Measurements from ENCODE around the gene SLX4IP. TPM values are rescaled to one million over a fixed set of nuclear protein-coding genes. Genes with fewer than 3 reads are reported as not detected.

Gene SLX4IP
- total RNA-seq, 1 experiment from 2014 or later, result 9.7 TPM

GRCh38 chr20:10655720-10656669 lies 220.9 kb downstream of the SLX4IP start:
- no peaks in the 10 kb centered on the region for H3K9me3 ChIP-seq (ENCODE audit: low read length)
- peaks cover 12% of the 10 kb centered on the region for H3K4me1 ChIP-seq (ENCODE audit: low read length)
- H4K20me1 ChIP-seq (ENCODE audit: insufficient read depth, low read depth, low read length), result no peaks in the 10 kb centered on the region
- no peak overlapping the region for H3K4me2 ChIP-seq (ENCODE audit: low read depth, low read length, poor library complexity, severe bottlenecking)
- H3K79me2 ChIP-seq (ENCODE audit: low read length), result no peaks in the 10 kb centered on the region
- no peak for DNase-seq
- H2AFZ ChIP-seq (ENCODE audit: low read length), result no peak overlapping the region
- no peak overlapping the region for H3K27ac ChIP-seq (ENCODE audit: low read length)
- H3K9me2 ChIP-seq (replicated peaks; ENCODE audit: insufficient read depth, low read length), result no peaks in the 10 kb centered on the region
- H3K27me3 ChIP-seq (ENCODE audit: low read length), result no peaks in the 10 kb centered on the region
- H3K9ac ChIP-seq (ENCODE audit: low read length), result no peak overlapping the region
- no peak overlapping the region for H3K4me3 ChIP-seq (ENCODE audit: low read length)
- peaks cover 5% of the 10 kb centered on the region for H3K36me3 ChIP-seq (ENCODE audit: insufficient read depth, low read length)

DNA sequence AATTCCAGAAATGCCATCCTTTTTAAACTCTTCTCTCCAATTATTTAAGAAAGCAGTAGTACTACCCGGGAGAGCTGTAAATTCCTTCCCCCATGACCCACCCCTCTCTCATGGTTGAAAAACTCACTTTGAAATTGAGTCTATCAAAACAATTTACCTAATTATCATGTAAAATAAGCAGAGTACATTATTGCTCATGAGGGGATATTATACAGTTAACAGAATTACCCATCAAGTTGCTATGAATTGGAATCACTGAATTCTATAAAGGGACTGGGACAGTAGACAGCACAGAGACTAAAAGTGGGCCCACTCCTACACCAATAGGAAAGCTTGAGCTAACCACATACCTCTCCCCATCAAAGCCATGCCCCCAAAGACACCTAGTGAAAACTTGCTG lies 222.3 kb downstream of the SLX4IP start:
- Histone ChIP-seq H4K20me1 (ENCODE audit: insufficient read depth, low read depth, low read length) (no peaks in the 10 kb centered on the region), H3K9me3 (ENCODE audit: low read length) (no peaks in the 10 kb centered on the region), H3K9ac (ENCODE audit: low read length) (no peak overlapping the region), H2AFZ (ENCODE audit: low read length) (no peak overlapping the region), H3K27ac (ENCODE audit: low read length) (no peak overlapping the region), H3K36me3 (ENCODE audit: insufficient read depth, low read length) (peaks cover 5% of the 10 kb centered on the region), H3K79me2 (ENCODE audit: low read length) (no peaks in the 10 kb centered on the region), H3K4me3 (ENCODE audit: low read length) (no peak overlapping the region), H3K9me2 (replicated peaks; ENCODE audit: insufficient read depth, low read length) (no peaks in the 10 kb centered on the region), H3K27me3 (ENCODE audit: low read length) (no peaks in the 10 kb centered on the region), H3K4me1 (ENCODE audit: low read length) (peaks cover 12% of the 10 kb centered on the region), H3K4me2 (ENCODE audit: low read depth, low read length, poor library complexity, severe bottlenecking) (no peak overlapping the region)
- no peak for DNase-seq

DNA sequence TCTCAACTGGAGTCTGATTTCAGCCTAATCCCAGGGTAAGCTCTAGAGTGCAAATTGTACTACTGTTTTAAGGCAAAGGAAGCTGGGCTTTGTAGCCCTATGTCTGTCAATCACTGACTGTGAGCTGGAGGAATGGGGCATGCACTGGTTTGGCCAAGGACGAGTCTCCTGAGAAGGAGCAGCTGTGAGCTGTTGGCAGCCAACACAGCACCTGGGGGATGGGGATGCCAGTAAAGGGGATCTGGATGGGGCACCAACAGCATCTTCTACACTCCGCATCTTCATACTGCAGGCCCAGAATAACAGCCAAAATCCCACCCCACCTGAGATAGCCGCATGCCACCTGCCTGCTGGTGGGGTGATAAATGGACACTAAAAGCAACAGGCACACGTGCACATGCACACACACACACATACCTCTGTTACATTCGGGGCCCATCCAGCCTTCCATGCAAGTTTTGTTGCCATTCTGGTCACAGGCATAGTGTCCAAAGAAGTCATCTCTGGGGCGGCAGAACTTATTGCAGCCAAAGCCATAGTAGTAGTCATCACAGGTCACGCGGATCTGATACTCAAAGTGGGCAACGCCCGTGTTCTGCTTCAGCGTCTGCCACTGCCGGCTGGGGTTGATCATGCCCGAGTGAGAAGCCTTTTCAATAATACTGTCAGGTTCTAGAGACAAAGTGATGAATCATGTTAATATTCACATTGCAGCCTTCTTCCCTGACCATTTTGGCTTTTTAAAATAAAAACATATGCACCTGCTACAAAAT lies 223.1 kb downstream of the SLX4IP start:
- H3K4me3 ChIP-seq (ENCODE audit: low read length), result no peak overlapping the region
- no peak overlapping the region for H3K27ac ChIP-seq (ENCODE audit: low read length)
- H3K36me3 ChIP-seq (ENCODE audit: insufficient read depth, low read length), result peaks cover 5% of the 10 kb centered on the region
- peaks cover 14% of the 10 kb centered on the region for H3K4me1 ChIP-seq (ENCODE audit: low read length)
- no peak overlapping the region for H3K9ac ChIP-seq (ENCODE audit: low read length)
- no peaks in the 10 kb centered on the region for H3K9me2 ChIP-seq (replicated peaks; ENCODE audit: insufficient read depth, low read length)
- no peaks in the 10 kb centered on the region for H3K79me2 ChIP-seq (ENCODE audit: low read length)
- H2AFZ ChIP-seq (ENCODE audit: low read length), result no peak overlapping the region
- no peaks in the 10 kb centered on the region for H3K27me3 ChIP-seq (ENCODE audit: low read length)
- no peaks in the 10 kb centered on the region for H3K9me3 ChIP-seq (ENCODE audit: low read length)
- no peak for DNase-seq
- no peak overlapping the region for H3K4me2 ChIP-seq (ENCODE audit: low read depth, low read length, poor library complexity, severe bottlenecking)
- H4K20me1 ChIP-seq (ENCODE audit: insufficient read depth, low read depth, low read length), result no peaks in the 10 kb centered on the region

GRCh38 chr20:10658876-10659632 lies 223.9 kb downstream of the SLX4IP start:
- Histone ChIP-seq H3K79me2 (ENCODE audit: low read length) (no peaks in the 10 kb centered on the region), H3K27me3 (ENCODE audit: low read length) (no peaks in the 10 kb centered on the region), H3K9me3 (ENCODE audit: low read length) (no peaks in the 10 kb centered on the region), H2AFZ (ENCODE audit: low read length) (no peak overlapping the region), H3K4me2 (ENCODE audit: low read depth, low read length, poor library complexity, severe bottlenecking) (no peak overlapping the region), H3K4me3 (ENCODE audit: low read length) (no peak overlapping the region), H3K9ac (ENCODE audit: low read length) (no peak overlapping the region), H3K36me3 (ENCODE audit: insufficient read depth, low read length) (peaks cover 5% of the 10 kb centered on the region), H3K4me1 (ENCODE audit: low read length) (peaks cover 16% of the 10 kb centered on the region), H3K27ac (ENCODE audit: low read length) (no peak overlapping the region), H3K9me2 (replicated peaks; ENCODE audit: insufficient read depth, low read length) (no peaks in the 10 kb centered on the region), H4K20me1 (ENCODE audit: insufficient read depth, low read depth, low read length) (no peaks in the 10 kb centered on the region)
- DNase-seq, result no peak

GRCh38 chr20:10659651-10660601 lies 224.8 kb downstream of the SLX4IP start:
- Histone ChIP-seq H3K27me3 (ENCODE audit: low read length) (no peaks in the 10 kb centered on the region), H3K9me3 (ENCODE audit: low read length) (no peaks in the 10 kb centered on the region), H2AFZ (ENCODE audit: low read length) (no peak overlapping the region), H4K20me1 (ENCODE audit: insufficient read depth, low read depth, low read length) (no peaks in the 10 kb centered on the region; the same call in 1 of the 2 replicates), H3K9me2 (replicated peaks; ENCODE audit: insufficient read depth, low read length) (no peaks in the 10 kb centered on the region), H3K9ac (ENCODE audit: low read length) (no peak overlapping the region), H3K4me2 (ENCODE audit: low read depth, low read length, poor library complexity, severe bottlenecking) (no peak overlapping the region), H3K4me1 (ENCODE audit: low read length) (peaks cover 13% of the 10 kb centered on the region), H3K27ac (ENCODE audit: low read length) (no peak overlapping the region), H3K79me2 (ENCODE audit: low read length) (no peaks in the 10 kb centered on the region), H3K36me3 (ENCODE audit: insufficient read depth, low read length) (peaks cover 5% of the 10 kb centered on the region), H3K4me3 (ENCODE audit: low read length) (no peak overlapping the region)
- no peak for DNase-seq

GRCh38 chr20:10660661-10661060 lies 225.6 kb downstream of the SLX4IP start:
- H3K36me3 ChIP-seq (ENCODE audit: insufficient read depth, low read length), result no peaks in the 10 kb centered on the region; the same call in 1 of the 2 replicates
- H3K9me3 ChIP-seq (ENCODE audit: low read length), result no peaks in the 10 kb centered on the region
- no peaks in the 10 kb centered on the region for H3K27me3 ChIP-seq (ENCODE audit: low read length)
- H3K9me2 ChIP-seq (replicated peaks; ENCODE audit: insufficient read depth, low read length), result no peaks in the 10 kb centered on the region
- H2AFZ ChIP-seq (ENCODE audit: low read length), result no peak overlapping the region
- H4K20me1 ChIP-seq (ENCODE audit: insufficient read depth, low read depth, low read length), result peaks cover 3% of the 10 kb centered on the region; the same call in 1 of the 2 replicates
- no peaks in the 10 kb centered on the region for H3K79me2 ChIP-seq (ENCODE audit: low read length)
- no peak overlapping the region for H3K9ac ChIP-seq (ENCODE audit: low read length)
- DNase-seq, result no peak
- no peak overlapping the region for H3K4me3 ChIP-seq (ENCODE audit: low read length)
- no peak overlapping the region for H3K4me2 ChIP-seq (ENCODE audit: low read depth, low read length, poor library complexity, severe bottlenecking)
- H3K27ac ChIP-seq (ENCODE audit: low read length), result no peak overlapping the region
- H3K4me1 ChIP-seq (ENCODE audit: low read length), result peaks cover 9% of the 10 kb centered on the region

DNA sequence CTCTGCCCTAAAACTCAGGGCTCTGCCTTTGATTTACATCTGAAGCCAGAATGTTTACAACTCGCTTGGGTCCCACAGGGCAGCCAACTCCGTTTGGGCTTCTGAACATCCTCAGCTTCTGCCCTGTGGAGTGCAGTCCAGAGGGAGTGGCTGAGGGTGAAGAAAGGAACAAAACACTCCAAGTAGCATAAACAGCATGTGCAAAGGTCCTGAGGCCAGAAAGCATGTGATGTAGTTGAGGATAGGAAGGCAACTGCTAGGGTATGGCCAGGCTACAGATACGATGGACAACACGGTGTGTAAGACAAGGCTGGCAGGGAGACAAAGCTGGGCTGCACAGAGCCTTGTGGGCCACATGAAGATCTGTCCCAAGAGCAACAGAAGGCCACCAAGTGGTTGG lies 226.2 kb downstream of the SLX4IP start:
- Histone ChIP-seq H3K27ac (ENCODE audit: low read length) (no peak overlapping the region), H3K4me2 (ENCODE audit: low read depth, low read length, poor library complexity, severe bottlenecking) (no peak overlapping the region), H4K20me1 (ENCODE audit: insufficient read depth, low read depth, low read length) (peaks cover 3% of the 10 kb centered on the region; the same call in 1 of the 2 replicates), H3K36me3 (ENCODE audit: insufficient read depth, low read length) (no peaks in the 10 kb centered on the region; the same call in 1 of the 2 replicates), H3K79me2 (ENCODE audit: low read length) (no peaks in the 10 kb centered on the region), H3K4me3 (ENCODE audit: low read length) (no peak overlapping the region), H3K9me2 (replicated peaks; ENCODE audit: insufficient read depth, low read length) (no peaks in the 10 kb centered on the region), H3K9ac (ENCODE audit: low read length) (no peak overlapping the region), H3K4me1 (ENCODE audit: low read length) (peaks cover 9% of the 10 kb centered on the region), H3K9me3 (ENCODE audit: low read length) (no peaks in the 10 kb centered on the region), H3K27me3 (ENCODE audit: low read length) (no peaks in the 10 kb centered on the region), H2AFZ (ENCODE audit: low read length) (no peak overlapping the region)
- DNase-seq, result no peak

All from Karpas-422 (cell line).